HEK293 (cell line): ENCODE measurements around the gene SLC15A4.

ENCODE experiments used
- CTCF ChIP-seq: fragments of 450-650 bp; formaldehyde crosslinking; IDR thresholded peaks from 2 replicates; pipeline ENCODE4 v1.5.1; 2016; ENCODE audit warnings: missing biosample characterization, missing genetic modification characterization
- FEZF1 ChIP-seq: fragments of 450-650 bp; formaldehyde crosslinking; IDR thresholded peaks from 2 replicates; pipeline ENCODE4 v1.5.1; 2016; ENCODE audit warnings: missing biosample characterization, missing genetic modification characterization
- KLF9 ChIP-seq: fragments of 450-650 bp; formaldehyde crosslinking; IDR thresholded peaks from 2 replicates; pipeline ENCODE4 v1.5.1; 2016; ENCODE audit warnings: missing biosample characterization, missing genetic modification characterization, low read depth
- YY1 ChIP-seq: fragments of 450-650 bp; formaldehyde crosslinking; IDR thresholded peaks from 2 replicates; pipeline ENCODE4 v1.5.1; 2018; ENCODE audit warnings: missing biosample characterization, missing genetic modification characterization
- ZEB2 ChIP-seq: fragments of 450-650 bp; formaldehyde crosslinking; IDR thresholded peaks from 2 replicates; pipeline ENCODE4 v1.5.1; 2016; ENCODE audit warnings: missing biosample characterization, missing genetic modification characterization
- ZNF138 ChIP-seq: fragments of 450-650 bp; formaldehyde crosslinking; IDR thresholded peaks from 2 replicates; pipeline ENCODE4 v1.5.1; 2016; ENCODE audit warnings: missing biosample characterization, missing genetic modification characterization, borderline replicate concordance
- ZNF214 ChIP-seq: fragments of 450-650 bp; formaldehyde crosslinking; IDR thresholded peaks from 2 replicates; pipeline ENCODE4 v1.5.1; 2017; ENCODE audit warnings: missing biosample characterization, mild to moderate bottlenecking, missing genetic modification characterization, borderline replicate concordance
- ZNF24 ChIP-seq: fragments of 450-650 bp; formaldehyde crosslinking; IDR thresholded peaks from 2 replicates; pipeline ENCODE4 v1.5.1; 2016; ENCODE audit warnings: missing biosample characterization, missing genetic modification characterization
- ZNF274 ChIP-seq, 2 experiments: fragments of 200-500 bp in 1 of 2; fragments of 450-650 bp in 1 of 2; sonication (Bioruptor generic) in 1 of 2; formaldehyde crosslinking in 1 of 2; IDR thresholded peaks; 2 replicates each; pipeline versions ENCODE4 v1.5.1 to v1.6.1; 2014 to 2016; ENCODE audit warnings: borderline replicate concordance in 1 of 2, inconsistent platforms in 1 of 2, low read length in 1 of 2, missing biosample characterization in 1 of 2, missing genetic modification characterization in 1 of 2
- ZNF280D ChIP-seq: fragments of 450-650 bp; formaldehyde crosslinking; IDR thresholded peaks from 2 replicates; pipeline ENCODE4 v1.5.1; 2016; ENCODE audit warnings: missing biosample characterization, missing genetic modification characterization
- ZNF423 ChIP-seq: fragments of 450-650 bp; formaldehyde crosslinking; IDR thresholded peaks from 2 replicates; pipeline ENCODE4 v1.5.1; 2016; ENCODE audit warnings: missing biosample characterization, missing genetic modification characterization
- ZNF529 ChIP-seq: fragments of 450-650 bp; formaldehyde crosslinking; IDR thresholded peaks from 2 replicates; pipeline ENCODE4 v1.5.1; 2017; ENCODE audit warnings: missing genetic modification characterization, missing biosample characterization; ENCODE audit not compliant: insufficient replicate concordance
- ZNF555 ChIP-seq: fragments of 450-650 bp; formaldehyde crosslinking; conservative IDR thresholded peaks from 2 replicates; pipeline ENCODE4 v1.5.1; 2017; ENCODE audit warnings: missing biosample characterization, mild to moderate bottlenecking, missing genetic modification characterization, inconsistent platforms
- ZNF580 ChIP-seq: fragments of 450-650 bp; formaldehyde crosslinking; IDR thresholded peaks from 2 replicates; pipeline ENCODE4 v1.5.1; 2016; ENCODE audit warnings: missing biosample characterization, missing genetic modification characterization

- TF ChIP-seq ZNF423 (tag by site-specific recombination) (no peak), ZNF274 (IDR thresholded peaks at IDR 0.05; ENCODE audit: low read length) (no peak), ZNF274 (tag by site-specific recombination; IDR thresholded peaks at IDR 0.05; ENCODE audit: borderline replicate concordance) (no peak), ZNF214 (no peak), KLF9 (tag by site-specific recombination) (no peak), ZNF280D (tag by site-specific recombination) (no peak), CTCF (no peak), ZNF138 (tag by site-specific recombination) (no peak), ZNF24 (tag by site-specific recombination) (no peak), ZEB2 (tag by site-specific recombination) (no peak), FEZF1 (no peak), ZNF580 (no peak), ZNF529 (tag by site-specific recombination) (no peak), ZNF555 (no peak), YY1 (no peak)
Measured at GRCh38 chr12:128813883-128814282, 9.9 kb downstream of the SLC15A4 start.
